DND-41 (cell line): Measurements from ENCODE around the gene CT45A9.

Source experiments
- EZH2 ChIP-seq: IDR thresholded peaks from 3 replicates; pipeline ENCODE4 v1.6.1; 2012; ENCODE audit warnings: borderline replicate concordance, low read depth, mild to moderate bottlenecking, moderate library complexity, low read length, inconsistent platforms; ENCODE audit not compliant: severe bottlenecking
- TF ChIP-seq, protein P1 (sequence below): IDR thresholded peaks from 2 replicates; pipeline ENCODE4 v1.5.1; 2012; ENCODE audit warnings: borderline replicate concordance, low read length, moderate library complexity, mild to moderate bottlenecking; ENCODE audit not compliant: poor library complexity, severe bottlenecking; ENCODE audit errors: extremely low read depth

DNA sequence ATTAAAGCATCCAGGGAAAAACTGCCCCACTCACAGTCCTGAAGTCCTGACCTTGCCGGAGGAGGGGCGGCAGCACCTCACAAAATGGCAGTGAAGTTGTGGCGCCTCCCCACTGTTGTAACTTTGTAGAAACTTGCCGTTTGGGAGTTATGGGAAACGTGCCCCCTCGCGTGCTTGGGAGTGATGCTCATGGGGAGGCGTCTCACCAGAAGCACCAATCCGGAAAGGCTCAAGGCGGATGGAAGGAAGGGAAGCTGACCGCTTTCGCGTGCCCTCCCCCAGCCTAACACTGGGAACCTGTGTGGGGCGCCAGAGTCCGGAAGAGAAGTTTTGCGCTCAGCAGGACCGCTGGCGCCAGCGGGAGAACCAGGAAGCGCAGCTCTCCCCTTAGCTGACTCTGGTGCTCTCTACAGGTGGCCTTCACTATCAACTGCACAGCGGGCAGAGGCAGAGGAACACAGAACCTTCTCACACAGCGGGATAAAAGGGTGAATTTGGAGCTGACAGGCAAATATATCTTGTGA is 21.7 kb upstream of the CT45A9 start, which contains the start of the genes CT45A10 and SAGE1:
- TF ChIP-seq, protein P1, sequence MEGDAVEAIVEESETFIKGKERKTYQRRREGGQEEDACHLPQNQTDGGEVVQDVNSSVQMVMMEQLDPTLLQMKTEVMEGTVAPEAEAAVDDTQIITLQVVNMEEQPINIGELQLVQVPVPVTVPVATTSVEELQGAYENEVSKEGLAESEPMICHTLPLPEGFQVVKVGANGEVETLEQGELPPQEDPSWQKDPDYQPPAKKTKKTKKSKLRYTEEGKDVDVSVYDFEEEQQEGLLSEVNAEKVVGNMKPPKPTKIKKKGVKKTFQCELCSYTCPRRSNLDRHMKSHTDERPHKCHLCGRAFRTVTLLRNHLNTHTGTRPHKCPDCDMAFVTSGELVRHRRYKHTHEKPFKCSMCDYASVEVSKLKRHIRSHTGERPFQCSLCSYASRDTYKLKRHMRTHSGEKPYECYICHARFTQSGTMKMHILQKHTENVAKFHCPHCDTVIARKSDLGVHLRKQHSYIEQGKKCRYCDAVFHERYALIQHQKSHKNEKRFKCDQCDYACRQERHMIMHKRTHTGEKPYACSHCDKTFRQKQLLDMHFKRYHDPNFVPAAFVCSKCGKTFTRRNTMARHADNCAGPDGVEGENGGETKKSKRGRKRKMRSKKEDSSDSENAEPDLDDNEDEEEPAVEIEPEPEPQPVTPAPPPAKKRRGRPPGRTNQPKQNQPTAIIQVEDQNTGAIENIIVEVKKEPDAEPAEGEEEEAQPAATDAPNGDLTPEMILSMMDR, result no peak
- no peak for TF ChIP-seq EZH2
